H9 (cell line): Measurements from ENCODE around the gene CHGA. TPM values are rescaled to one million over a fixed set of nuclear protein-coding genes. Genes with fewer than 3 reads are reported as not detected.

Source experiments
- DNase-seq: peaks from one replicate; pipeline ENCODE4 v3.0.0-alpha.2; 2017
- H2AFZ ChIP-seq: one replicate; pipeline ENCODE4 v1.6.1; 2013; ENCODE audit warnings: mild to moderate bottlenecking, low read length, control low read depth, moderate library complexity
- H2AK5ac ChIP-seq: 2 replicates; pipeline ENCODE4 v1.6.1; 2013; ENCODE audit warnings: low read length, control low read depth, mixed read lengths; ENCODE audit not compliant: insufficient read length
- H2BK120ac ChIP-seq: one replicate; pipeline ENCODE4 v1.6.1; 2013; ENCODE audit warnings: low read depth, mild to moderate bottlenecking, low read length, control low read depth, inconsistent platforms; ENCODE audit not compliant: poor library complexity, severe bottlenecking
- H2BK12ac ChIP-seq: 2 replicates; pipeline ENCODE4 v1.6.1; 2013; ENCODE audit warnings: low read length, control low read depth, mixed read lengths, low read depth; ENCODE audit not compliant: insufficient read length
- H2BK15ac ChIP-seq: 2 replicates; pipeline ENCODE4 v1.6.1; 2013; ENCODE audit warnings: low read depth, low read length, control low read depth
- H2BK20ac ChIP-seq: one replicate; pipeline ENCODE4 v1.6.1; 2013; ENCODE audit warnings: low read depth, mild to moderate bottlenecking, low read length, control low read depth, inconsistent platforms; ENCODE audit not compliant: poor library complexity, severe bottlenecking
- H2BK5ac ChIP-seq: 2 replicates; pipeline ENCODE4 v1.6.1; 2013; ENCODE audit warnings: low read length, control low read depth, mixed read lengths; ENCODE audit not compliant: insufficient read length
- H3K14ac ChIP-seq: 2 replicates; pipeline ENCODE4 v1.6.1; 2013; ENCODE audit warnings: low read length, control low read depth; ENCODE audit not compliant: insufficient read depth
- H3K18ac ChIP-seq: 2 replicates; pipeline ENCODE4 v1.6.1; 2013; ENCODE audit warnings: low read depth, mild to moderate bottlenecking, mixed read lengths, low read length, control low read depth; ENCODE audit not compliant: insufficient read length
- H3K23ac ChIP-seq: 2 replicates; pipeline ENCODE4 v1.6.1; 2013; ENCODE audit warnings: low read length, control low read depth, mixed read lengths, low read depth; ENCODE audit not compliant: insufficient read length
- H3K23me2 ChIP-seq: 2 replicates; pipeline ENCODE4 v1.6.1; 2013; ENCODE audit warnings: low read depth, mild to moderate bottlenecking, mixed read lengths, low read length, control low read depth; ENCODE audit not compliant: insufficient read length, poor library complexity, severe bottlenecking
- H3K27ac ChIP-seq: 2 replicates; pipeline ENCODE4 v1.5.1; 2013; ENCODE audit warnings: low read length, control low read depth, mixed read lengths, low read depth; ENCODE audit not compliant: insufficient read length
- H3K27me3 ChIP-seq: 2 replicates; pipeline ENCODE4 v1.6.1; 2013; ENCODE audit warnings: low read length, control low read depth, inconsistent platforms; ENCODE audit not compliant: insufficient read depth
- H3K4ac ChIP-seq: 2 replicates; pipeline ENCODE4 v1.6.1; 2013; ENCODE audit warnings: low read depth, mild to moderate bottlenecking, control low read depth, inconsistent platforms, low read length, moderate library complexity
- H3K4me1 ChIP-seq: 2 replicates; pipeline ENCODE4 v1.6.1; 2013; ENCODE audit warnings: low read length, control low read depth, inconsistent platforms; ENCODE audit not compliant: insufficient read depth
- H3K4me2 ChIP-seq: 2 replicates; pipeline ENCODE4 v1.6.1; 2013; ENCODE audit warnings: low read length, control low read depth, mixed read lengths; ENCODE audit not compliant: insufficient read length, insufficient read depth
- H3K56ac ChIP-seq: 2 replicates; pipeline ENCODE4 v1.6.1; 2013; ENCODE audit warnings: low read depth, mild to moderate bottlenecking, mixed read lengths, low read length, control low read depth; ENCODE audit not compliant: insufficient read length
- H3K79me1 ChIP-seq: 2 replicates; pipeline ENCODE4 v1.6.1; 2013; ENCODE audit warnings: low read depth, mild to moderate bottlenecking, moderate library complexity, low read length, control low read depth, inconsistent platforms; ENCODE audit not compliant: insufficient read depth, poor library complexity, severe bottlenecking
- H3K79me2 ChIP-seq: 2 replicates; pipeline ENCODE4 v1.6.1; 2013; ENCODE audit warnings: low read length, control low read depth, inconsistent platforms; ENCODE audit not compliant: insufficient read depth
- H3K9ac ChIP-seq: 2 replicates; pipeline ENCODE4 v1.6.1; 2013; ENCODE audit warnings: low read length, control low read depth, mixed read lengths; ENCODE audit not compliant: insufficient read length; ENCODE audit errors: extremely low read depth
- H3K9me3 ChIP-seq: one replicate; pipeline ENCODE4 v1.6.1; 2013; ENCODE audit warnings: low read depth, low read length, inconsistent platforms; ENCODE audit not compliant: control insufficient read depth
- H3T11ph ChIP-seq: one replicate; pipeline ENCODE4 v1.6.1; 2013; ENCODE audit warnings: mild to moderate bottlenecking, low read length, control low read depth, inconsistent platforms
- H4K20me1 ChIP-seq: one replicate; pipeline ENCODE4 v1.6.1; 2013; ENCODE audit not compliant: control insufficient read depth, insufficient read length, insufficient read depth
- H4K5ac ChIP-seq: 2 replicates; pipeline ENCODE4 v1.6.1; 2013; ENCODE audit warnings: low read depth, mild to moderate bottlenecking, mixed read lengths, low read length, control low read depth; ENCODE audit not compliant: insufficient read length
- H4K8ac ChIP-seq: replicated peaks from 2 replicates; pipeline ENCODE4 v1.6.1; 2013; ENCODE audit warnings: low read length, control low read depth, mixed read lengths, low read depth; ENCODE audit not compliant: insufficient read length
- H4K91ac ChIP-seq: 2 replicates; pipeline ENCODE4 v1.6.1; 2013; ENCODE audit warnings: low read depth, mild to moderate bottlenecking, moderate library complexity, mixed read lengths, low read length, control low read depth; ENCODE audit not compliant: insufficient read length
- H3K27ac Mint-ChIP-seq, 3 experiments: 2 replicates in 2 of 3; 3 replicates in 1 of 3; pipeline ENCODE4 v1.8.0; 2020 to 2021; ENCODE audit warnings: mixed read lengths in 3 of 3, mild to moderate bottlenecking in 1 of 3, moderate library complexity in 1 of 3
- H3K27me3 Mint-ChIP-seq: 2 replicates; pipeline ENCODE4 v1.8.0; 2021; ENCODE audit warnings: low read depth, mild to moderate bottlenecking, moderate library complexity, mixed read lengths
- H3K36me3 Mint-ChIP-seq, 3 experiments: 2 replicates in 2 of 3; 3 replicates in 1 of 3; pipeline ENCODE4 v1.8.0; 2020 to 2021; ENCODE audit warnings: low read depth in 3 of 3, mixed read lengths in 3 of 3; ENCODE audit not compliant: insufficient read depth in 1 of 3
- H3K4me1 Mint-ChIP-seq, 2 experiments: 2 replicates each; pipeline ENCODE4 v1.8.0; 2020; ENCODE audit warnings: mixed read lengths in 2 of 2
- H3K4me3 Mint-ChIP-seq, 2 experiments: 2 replicates in 1 of 2; 3 replicates in 1 of 2; pipeline ENCODE4 v1.8.0; 2020 to 2021; ENCODE audit warnings: mild to moderate bottlenecking in 2 of 2, mixed read lengths in 2 of 2, moderate library complexity in 1 of 2
- H3K9me3 Mint-ChIP-seq, 2 experiments: 2 replicates in 1 of 2; 3 replicates in 1 of 2; pipeline ENCODE4 v1.8.0; 2020; ENCODE audit warnings: mild to moderate bottlenecking in 2 of 2, mixed read lengths in 2 of 2, moderate library complexity in 1 of 2
- CTCF ChIP-seq: fragments of 200-600 bp; sonication (generic); conservative IDR thresholded peaks from 3 replicates; pipeline ENCODE4 v1.8.0; 2021; ENCODE audit warnings: antibody characterized with exemption, mild to moderate bottlenecking
- WGBS: extraction: QIAGEN DNeasy Blood & Tissue Kit; methylation state at CpG from one replicate; pipeline ENCODE4 v1.1.7; 2013; ENCODE audit warnings: missing lambda C conversion rate, low lambda C conversion rate, mixed read lengths; ENCODE audit not compliant: insufficient read length; ENCODE audit errors: extremely low coverage; 5-methylcytosine and 5-hydroxymethylcytosine counted together
- total RNA-seq: library from RNA; stranded (reverse); gene quantifications from 2 replicates; pipeline ENCODE4 v1.2.1, GENCODE V29; 2021

Gene CHGA
- total RNA-seq, 1 experiment from 2014 or later = 6.7 TPM

- no peaks in the 10 kb centered on the region for H3K9me3 Mint-ChIP-seq
- H4K20me1 ChIP-seq = no peaks in the 10 kb centered on the region
Measured at GRCh38 chr14:92941531-92941930, 18.6 kb downstream of the CHGA start.

More at GRCh38 chr14:92941531-92941930, 18.6 kb downstream of the CHGA start:
- H3K79me2 ChIP-seq = no peaks in the 10 kb centered on the region
- peaks cover 11 to 22% (median 17%) of the 10 kb centered on the region in 3 experiments for H3K36me3 Mint-ChIP-seq
- no peaks in the 10 kb centered on the region for H3K79me1 ChIP-seq
- H4K8ac ChIP-seq = no peak overlapping the region
- no peak overlapping the region for H3K9ac ChIP-seq
- no peak overlapping the region for H2BK15ac ChIP-seq
- no peak overlapping the region for H2BK5ac ChIP-seq
- no peak overlapping the region for H4K91ac ChIP-seq
- peak overlapping the region in 1 of 3 experiments; percentile 53; a peak in 1 of 7 replicates for H3K27ac Mint-ChIP-seq
- H3K4me1 Mint-ChIP-seq = no peaks in the 10 kb centered on the region
- H3K27ac ChIP-seq = no peak overlapping the region
- H3K4ac ChIP-seq = no peak overlapping the region
- no peak for DNase-seq
- no peak overlapping the region for H3K18ac ChIP-seq
- no peak overlapping the region for H2BK12ac ChIP-seq
- no peak overlapping the region for H2BK20ac ChIP-seq
- no peak overlapping the region for H3K4me3 Mint-ChIP-seq
- no CpG with 5 or more reads among the region's 30 CpGs for WGBS
- H3K27me3 Mint-ChIP-seq = peaks cover 3% of the 10 kb centered on the region; the same call in 1 of the 2 replicates
- H3K23ac ChIP-seq = no peak overlapping the region
- TF ChIP-seq CTCF = no peak
- no peaks in the 10 kb centered on the region for H3K23me2 ChIP-seq
- no peaks in the 10 kb centered on the region for H3K4me1 ChIP-seq
- no peak overlapping the region for H3K56ac ChIP-seq
- H2AK5ac ChIP-seq = no peak overlapping the region
- H2AFZ ChIP-seq = no peak overlapping the region
- H3K4me2 ChIP-seq = no peak overlapping the region
- H3T11ph ChIP-seq = no peak overlapping the region
- H2BK120ac ChIP-seq = no peak overlapping the region
- no peak overlapping the region for H3K14ac ChIP-seq
- no peak overlapping the region for H4K5ac ChIP-seq
- no peaks in the 10 kb centered on the region for H3K9me3 ChIP-seq
- H3K27me3 ChIP-seq = no peaks in the 10 kb centered on the region
